GM12891 (cell line): Measurements from ENCODE around the gene ALKBH1.

Experiments
- DNase-seq: peaks from one replicate; pipeline ENCODE4 v3.0.0; 2011; ENCODE audit warnings: low spot score; ENCODE audit not compliant: insufficient read length
- FAIRE-seq: peaks from 2 replicates; lab custom pipeline; 2011; peaks lifted over from hg19 to GRCh38; lab: Jason Lieb, UNC
- PAX5 ChIP-seq: IDR thresholded peaks from 2 replicates; pipeline ENCODE4 v1.6.1; 2011; ENCODE audit warnings: low read length, moderate library complexity, mild to moderate bottlenecking; ENCODE audit not compliant: insufficient read depth, severe bottlenecking
- POLR2A ChIP-seq: IDR thresholded peaks from 2 replicates; pipeline ENCODE4 v1.6.1; 2011; ENCODE audit warnings: low read depth, low read length, control low read depth
- POLR2AphosphoS5 ChIP-seq: IDR thresholded peaks from 2 replicates; pipeline ENCODE4 v1.6.1; 2011; ENCODE audit warnings: low read depth, low read length, control low read depth
- POU2F2 ChIP-seq: IDR thresholded peaks from 2 replicates; pipeline ENCODE4 v1.6.1; 2011; ENCODE audit warnings: low read depth, mild to moderate bottlenecking, control low read depth, low read length, moderate library complexity
- SPI1 ChIP-seq: IDR thresholded peaks from 2 replicates; pipeline ENCODE4 v1.6.1; 2011; ENCODE audit warnings: low read depth, low read length, control low read depth
- TAF1 ChIP-seq: IDR thresholded peaks from 2 replicates; pipeline ENCODE4 v1.6.1; 2011; ENCODE audit warnings: low read depth, low read length, control low read depth

ALKBH1 gene

GRCh38 chr14:77630111-77630510 lies 77.7 kb downstream of the ALKBH1 start:
- no peak for FAIRE-seq
- no peak for DNase-seq
- no peak for TF ChIP-seq TAF1
- TF ChIP-seq POLR2A = no peak
- no peak for TF ChIP-seq POLR2AphosphoS5
- TF ChIP-seq POU2F2 = no peak
- TF ChIP-seq PAX5 = no peak
- TF ChIP-seq SPI1 = no peak

GRCh38 chr14:77625360-77625759 lies 82.5 kb downstream of the ALKBH1 start:
- DNase-seq = no peak
- TF ChIP-seq POLR2AphosphoS5 (no peak), TAF1 (no peak), PAX5 (no peak), POU2F2 (no peak), SPI1 (no peak), POLR2A (no peak)
- FAIRE-seq = no peak

GRCh38 chr14:77623201-77623600 lies 84.6 kb downstream of the ALKBH1 start:
- FAIRE-seq (no peak), DNase-seq (no peak)
- TF ChIP-seq SPI1 (no peak), POU2F2 (no peak), POLR2AphosphoS5 (no peak), POLR2A (no peak), PAX5 (no peak), TAF1 (no peak)
